Measurements from ENCODE around the gene TMEM80.
A peak's percentile ranks its signal among the peaks of the same experiment; 100 is the strongest.

The TMEM80 gene

DNA sequence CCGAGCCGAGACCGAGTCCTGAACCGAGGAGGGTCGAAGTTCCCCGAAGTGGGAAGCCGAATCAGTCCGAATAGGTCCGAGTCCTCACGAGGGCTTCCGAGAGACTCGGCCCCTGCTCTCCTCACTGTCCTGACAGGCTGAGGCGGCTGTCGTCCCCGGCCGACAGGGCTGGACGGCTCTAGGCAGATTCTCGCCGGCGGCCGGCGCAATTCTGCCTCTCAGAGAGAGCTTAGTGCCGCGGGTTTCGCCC lies 403 bp upstream of the TMEM80 start:
- peak overlapping the region; percentile 97 for H3K27ac ChIP-seq
- no peak for TF ChIP-seq ZFX (IDR thresholded peaks at IDR 0.05; ENCODE audit: borderline replicate concordance)
- TF ChIP-seq, protein P1, sequence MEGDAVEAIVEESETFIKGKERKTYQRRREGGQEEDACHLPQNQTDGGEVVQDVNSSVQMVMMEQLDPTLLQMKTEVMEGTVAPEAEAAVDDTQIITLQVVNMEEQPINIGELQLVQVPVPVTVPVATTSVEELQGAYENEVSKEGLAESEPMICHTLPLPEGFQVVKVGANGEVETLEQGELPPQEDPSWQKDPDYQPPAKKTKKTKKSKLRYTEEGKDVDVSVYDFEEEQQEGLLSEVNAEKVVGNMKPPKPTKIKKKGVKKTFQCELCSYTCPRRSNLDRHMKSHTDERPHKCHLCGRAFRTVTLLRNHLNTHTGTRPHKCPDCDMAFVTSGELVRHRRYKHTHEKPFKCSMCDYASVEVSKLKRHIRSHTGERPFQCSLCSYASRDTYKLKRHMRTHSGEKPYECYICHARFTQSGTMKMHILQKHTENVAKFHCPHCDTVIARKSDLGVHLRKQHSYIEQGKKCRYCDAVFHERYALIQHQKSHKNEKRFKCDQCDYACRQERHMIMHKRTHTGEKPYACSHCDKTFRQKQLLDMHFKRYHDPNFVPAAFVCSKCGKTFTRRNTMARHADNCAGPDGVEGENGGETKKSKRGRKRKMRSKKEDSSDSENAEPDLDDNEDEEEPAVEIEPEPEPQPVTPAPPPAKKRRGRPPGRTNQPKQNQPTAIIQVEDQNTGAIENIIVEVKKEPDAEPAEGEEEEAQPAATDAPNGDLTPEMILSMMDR (IDR thresholded peaks at IDR 0.05) = no peak

GRCh38 chr11:696955-697491 lies 1.4 kb downstream of the TMEM80 start:
- peak overlapping the region; percentile 97 for H3K27ac ChIP-seq
- TF ChIP-seq, protein P1 (IDR thresholded peaks at IDR 0.05) = no peak
- no peak for TF ChIP-seq ZFX (IDR thresholded peaks at IDR 0.05; ENCODE audit: borderline replicate concordance)

DNA sequence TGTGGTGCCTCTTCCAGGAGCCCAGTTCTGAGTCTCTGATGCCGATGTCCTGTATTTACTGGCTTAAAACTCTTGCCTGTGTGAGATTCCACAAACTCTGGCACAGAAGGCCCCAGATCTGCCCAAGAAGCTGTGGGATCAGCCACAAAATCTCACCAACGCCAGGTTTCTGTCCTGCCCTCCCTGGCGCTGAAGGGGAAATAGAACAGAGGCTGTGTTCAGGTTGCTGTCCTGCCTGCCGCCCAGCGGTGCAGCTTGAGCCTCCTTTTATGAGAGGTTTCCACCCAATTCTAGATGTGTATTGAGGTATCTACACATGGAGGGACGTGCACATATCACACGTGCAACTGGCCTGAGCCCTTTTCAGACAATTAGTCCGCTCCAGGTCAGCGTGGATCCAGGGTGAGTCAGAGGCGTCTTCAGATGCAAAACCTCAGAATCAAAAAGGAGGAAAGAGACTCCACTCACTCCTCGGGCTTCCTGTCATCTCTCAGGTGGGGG lies 2.2 kb downstream of the TMEM80 start:
- peak overlapping the region; percentile 97; the same call in 1 of the 2 replicates for H3K27ac ChIP-seq
- TF ChIP-seq, protein P1 (IDR thresholded peaks at IDR 0.05) = no peak
- TF ChIP-seq ZFX (IDR thresholded peaks at IDR 0.05; ENCODE audit: borderline replicate concordance) = no peak

- TF ChIP-seq, protein P1 (IDR thresholded peaks at IDR 0.05) = no peak
- no peak for TF ChIP-seq ZFX (IDR thresholded peaks at IDR 0.05; ENCODE audit: borderline replicate concordance)
- H3K27ac ChIP-seq = no peak overlapping the region
These were observed 3.0 kb downstream of the TMEM80 start for GRCh38 chr11:698493-699115.

GRCh38 chr11:699116-699508 lies 3.5 kb downstream of the TMEM80 start:
- TF ChIP-seq ZFX (IDR thresholded peaks at IDR 0.05; ENCODE audit: borderline replicate concordance) = no peak
- TF ChIP-seq, protein P1 (IDR thresholded peaks at IDR 0.05) = no peak
- H3K27ac ChIP-seq = 0 out of 2 replicates have a peak overlapping the region, but pooled peaks have one; percentile 4

DNA sequence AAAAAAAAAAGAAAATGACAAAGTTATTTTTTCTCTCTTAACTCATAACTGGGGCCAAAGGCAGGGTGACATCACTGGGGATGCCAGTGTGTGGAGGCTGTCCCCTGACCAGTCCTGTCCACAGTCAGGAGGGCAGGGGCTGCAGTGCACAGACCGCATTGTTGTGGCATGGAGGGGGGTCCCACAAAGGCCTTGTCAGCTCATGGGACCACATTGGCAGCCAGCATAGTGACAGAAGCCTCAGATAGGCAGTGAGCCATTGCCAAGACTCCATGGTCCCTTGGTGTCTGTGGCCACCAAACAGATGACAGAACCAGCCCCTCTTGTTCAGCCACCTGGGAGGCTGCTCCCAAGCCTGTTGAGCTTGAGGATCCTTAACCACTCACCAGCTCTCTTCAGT lies 4.1 kb downstream of the TMEM80 start:
- H3K27ac ChIP-seq = 0 out of 2 replicates have a peak overlapping the region, but pooled peaks have one; percentile 4
- TF ChIP-seq, protein P1 (IDR thresholded peaks at IDR 0.05) = no peak
- TF ChIP-seq ZFX (IDR thresholded peaks at IDR 0.05; ENCODE audit: borderline replicate concordance) = no peak

DNA sequence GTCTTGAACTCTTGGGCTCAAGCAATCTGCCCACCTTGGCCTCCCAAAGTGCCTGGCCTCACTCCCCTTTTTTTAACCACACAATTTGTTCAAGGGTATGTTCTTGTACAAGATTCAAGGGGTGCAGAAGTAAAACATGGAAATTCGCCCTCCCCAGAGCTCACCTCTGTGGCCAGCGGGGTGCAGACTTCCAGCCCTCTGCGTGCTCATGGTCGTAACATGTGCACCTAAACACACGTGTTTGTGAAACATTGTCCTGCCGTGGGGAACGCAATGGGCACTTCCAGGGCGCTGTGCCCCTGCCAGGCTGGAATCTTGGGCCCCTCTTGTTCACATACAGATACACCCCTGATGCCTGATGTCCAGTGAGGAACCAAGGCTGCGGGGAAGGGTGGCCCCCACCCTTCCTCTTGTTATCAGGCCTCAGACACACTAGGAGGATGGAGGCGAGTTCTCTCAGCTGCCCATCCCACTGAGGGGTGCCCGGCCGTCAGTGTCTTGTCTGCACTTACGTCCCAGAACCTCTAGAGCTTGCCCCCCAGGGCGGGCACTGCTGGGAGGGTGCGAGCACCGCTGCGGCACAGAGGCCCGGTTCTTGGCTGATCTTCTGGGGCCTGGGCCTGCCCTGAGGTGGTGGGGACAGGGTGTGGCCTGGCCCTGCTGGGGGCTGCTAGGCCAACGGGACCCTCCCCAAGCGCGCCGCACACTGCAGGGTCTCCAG lies 6.3 kb downstream of the TMEM80 start:
- H3K27ac ChIP-seq = peak overlapping the region; percentile 92; the same call in 1 of the 2 replicates
- TF ChIP-seq, protein P1 (IDR thresholded peaks at IDR 0.05) = no peak

Data from 22Rv1 (cell line).